Type B pancreatic cell (in vitro differentiated cells): ENCODE results near the gene NEIL1. TPM values are rescaled to one million over a fixed set of nuclear protein-coding genes. Genes with fewer than 3 reads are reported as not detected.

Source experiments
- DNase-seq: peaks from one replicate; pipeline ENCODE4 v3.0.0; 2021; ENCODE audit warnings: mixed read lengths; ENCODE audit not compliant: unreplicated experiment; ENCODE audit errors: extremely low spot score
- H3K27ac Mint-ChIP-seq: 2 replicates; pipeline ENCODE4 v1.8.0; 2021; ENCODE audit warnings: mild to moderate bottlenecking, mixed read lengths
- H3K27me3 Mint-ChIP-seq: 2 replicates; pipeline ENCODE4 v1.8.0; 2021; ENCODE audit warnings: mixed read lengths
- H3K36me3 Mint-ChIP-seq: 2 replicates; pipeline ENCODE4 v1.8.0; 2021; ENCODE audit warnings: mixed read lengths
- H3K4me1 Mint-ChIP-seq: one replicate; pipeline ENCODE4 v1.8.0; 2021; ENCODE audit warnings: mixed read lengths; ENCODE audit not compliant: unreplicated experiment
- H3K4me3 Mint-ChIP-seq: 2 replicates; pipeline ENCODE4 v1.8.0; 2021; ENCODE audit warnings: mild to moderate bottlenecking, mixed read lengths
- H3K9me3 Mint-ChIP-seq: 2 replicates; pipeline ENCODE4 v1.8.0; 2021; ENCODE audit warnings: mixed read lengths
- CTCF ChIP-seq: fragments of 200-600 bp; sonication (generic); conservative IDR thresholded peaks from 2 replicates; pipeline ENCODE4 v1.5.0; 2021; ENCODE audit warnings: antibody characterized with exemption, mild to moderate bottlenecking
- total RNA-seq: library from RNA; stranded (reverse); gene quantifications from 2 replicates; pipeline ENCODE4 v1.2.1, GENCODE V29; 2021; ENCODE audit warnings: low replicate concordance

NEIL1 gene
- total RNA-seq, 1 donor from 2014 or later = 40.4 TPM

- Mint-ChIP-seq H3K4me3 (no peak overlapping the region), H3K27ac (no peak overlapping the region), H3K9me3 (no peaks in the 10 kb centered on the region), H3K4me1 (no peaks in the 10 kb centered on the region), H3K36me3 (no peaks in the 10 kb centered on the region), H3K27me3 (no peaks in the 10 kb centered on the region)
- peak; percentile 65 for DNase-seq
- TF ChIP-seq CTCF = no peak
Measured at GRCh38 chr15:75357976-75358673, 11.3 kb downstream of the NEIL1 start.

GRCh38 chr15:75358771-75359536, 12.1 kb downstream of the NEIL1 start:
- Mint-ChIP-seq H3K27ac (no peak overlapping the region), H3K9me3 (no peaks in the 10 kb centered on the region), H3K4me3 (no peak overlapping the region), H3K4me1 (no peaks in the 10 kb centered on the region), H3K27me3 (no peaks in the 10 kb centered on the region), H3K36me3 (no peaks in the 10 kb centered on the region)
- TF ChIP-seq CTCF = no peak
- peak; percentile 45 for DNase-seq

- Mint-ChIP-seq H3K9me3 (no peaks in the 10 kb centered on the region), H3K4me3 (no peak overlapping the region), H3K27ac (no peak overlapping the region), H3K4me1 (no peaks in the 10 kb centered on the region), H3K36me3 (no peaks in the 10 kb centered on the region), H3K27me3 (no peaks in the 10 kb centered on the region)
- TF ChIP-seq CTCF = no peak
- DNase-seq = peak; percentile 60
Measured at GRCh38 chr15:75359537-75360250, 12.9 kb downstream of the NEIL1 start.

GRCh38 chr15:75360391-75360790, 13.6 kb downstream of the NEIL1 start:
- no peaks in the 10 kb centered on the region for H3K9me3 Mint-ChIP-seq
- H3K27ac Mint-ChIP-seq = peak overlapping the region; percentile 29
- TF ChIP-seq CTCF = no peak
- no peak for DNase-seq
- H3K4me3 Mint-ChIP-seq = no peak overlapping the region
- no peaks in the 10 kb centered on the region for H3K4me1 Mint-ChIP-seq
- H3K36me3 Mint-ChIP-seq = no peaks in the 10 kb centered on the region
- no peaks in the 10 kb centered on the region for H3K27me3 Mint-ChIP-seq

- peak; percentile 61 for DNase-seq
- Mint-ChIP-seq H3K4me3 (no peak overlapping the region), H3K27me3 (no peaks in the 10 kb centered on the region), H3K9me3 (no peaks in the 10 kb centered on the region), H3K36me3 (no peaks in the 10 kb centered on the region), H3K27ac (no peak overlapping the region), H3K4me1 (no peaks in the 10 kb centered on the region)
- no peak for TF ChIP-seq CTCF
Measured at GRCh38 chr15:75360856-75361255, 14.0 kb downstream of the NEIL1 start.
